DOHH2 (cell line): ENCODE measurements around the gene RANGAP1.
"Not testable (repeated sequence)": the region's sequence is repeated elsewhere in the genome, so short reads cannot be mapped to it uniquely, and the experiment has no call there.

Source experiments
- H3F3A ChIP-seq: fragments of 200-600 bp; sonication (generic), shearing (Covaris generic); 2 replicates; pipeline ENCODE4 v1.6.0; 2016; ENCODE audit warnings: antibody characterized with exemption, mild to moderate bottlenecking; ENCODE audit not compliant: control insufficient read depth, insufficient read depth
- H3K27ac ChIP-seq: fragments of 200-600 bp; sonication (generic); 2 replicates; pipeline ENCODE4 v1.5.1; 2014; ENCODE audit warnings: low read depth, mild to moderate bottlenecking, low read length, moderate library complexity
- H3K27me3 ChIP-seq: fragments of 200-600 bp; sonication (generic); 2 replicates; pipeline ENCODE4 v1.6.1; 2014; ENCODE audit warnings: mild to moderate bottlenecking, low read length, mixed read lengths; ENCODE audit not compliant: control insufficient read depth
- H3K36me3 ChIP-seq: fragments of 200-600 bp; sonication (generic); 2 replicates; pipeline ENCODE4 v1.6.1; 2014; ENCODE audit warnings: mild to moderate bottlenecking, low read length, moderate library complexity, mixed read lengths; ENCODE audit not compliant: control insufficient read depth
- H3K4me1 ChIP-seq: fragments of 200-600 bp; sonication (generic); 2 replicates; pipeline ENCODE4 v1.6.1; 2014; ENCODE audit warnings: mild to moderate bottlenecking, low read length, mixed read lengths; ENCODE audit not compliant: control insufficient read depth
- H3K4me2 ChIP-seq: fragments of 200-600 bp; sonication (generic); 2 replicates; pipeline ENCODE4 v1.6.0; 2014; ENCODE audit warnings: mild to moderate bottlenecking, low read length, moderate library complexity
- H3K4me3 ChIP-seq: fragments of 200-600 bp; sonication (generic); 2 replicates; pipeline ENCODE4 v1.5.1; 2014; ENCODE audit warnings: mild to moderate bottlenecking, low read length, mixed read lengths
- H3K79me2 ChIP-seq: fragments of 200-600 bp; sonication (generic); 2 replicates; pipeline ENCODE4 v1.6.1; 2014; ENCODE audit warnings: mild to moderate bottlenecking, low read length, mixed read lengths; ENCODE audit not compliant: control insufficient read depth
- H3K9me2 ChIP-seq: fragments of 200-600 bp; sonication (generic); replicated peaks from 2 replicates; pipeline ENCODE4 v1.6.1; 2014; ENCODE audit warnings: mild to moderate bottlenecking, low read length, mixed read lengths; ENCODE audit not compliant: control insufficient read depth
- H3K9me3 ChIP-seq: fragments of 200-600 bp; sonication (generic); 2 replicates; pipeline ENCODE4 v1.6.1; 2014; ENCODE audit warnings: antibody characterized with exemption, low read length, mixed read lengths; ENCODE audit not compliant: control insufficient read depth, insufficient read depth
- H4K20me1 ChIP-seq: fragments of 200-600 bp; sonication (generic); 2 replicates; pipeline ENCODE4 v1.6.0; 2014; ENCODE audit warnings: low read depth, mild to moderate bottlenecking, antibody characterized with exemption, low read length, moderate library complexity; ENCODE audit not compliant: control insufficient read depth, insufficient read depth
- EZH2phosphoT487 ChIP-seq: fragments of 200-600 bp; sonication (generic); IDR thresholded peaks from 2 replicates; pipeline ENCODE4 v1.6.1; 2017; ENCODE audit warnings: borderline replicate concordance, mild to moderate bottlenecking, antibody characterized with exemption, low read length, moderate library complexity, mixed read lengths
- TF ChIP-seq, protein P1 (sequence below): fragments of 200-600 bp; sonication (generic); IDR thresholded peaks from one replicate; pipeline ENCODE4 v1.5.1; 2014; ENCODE audit warnings: antibody characterized with exemption, mild to moderate bottlenecking, low read depth, low read length; ENCODE audit not compliant: poor library complexity, severe bottlenecking

RANGAP1 gene

DNA sequence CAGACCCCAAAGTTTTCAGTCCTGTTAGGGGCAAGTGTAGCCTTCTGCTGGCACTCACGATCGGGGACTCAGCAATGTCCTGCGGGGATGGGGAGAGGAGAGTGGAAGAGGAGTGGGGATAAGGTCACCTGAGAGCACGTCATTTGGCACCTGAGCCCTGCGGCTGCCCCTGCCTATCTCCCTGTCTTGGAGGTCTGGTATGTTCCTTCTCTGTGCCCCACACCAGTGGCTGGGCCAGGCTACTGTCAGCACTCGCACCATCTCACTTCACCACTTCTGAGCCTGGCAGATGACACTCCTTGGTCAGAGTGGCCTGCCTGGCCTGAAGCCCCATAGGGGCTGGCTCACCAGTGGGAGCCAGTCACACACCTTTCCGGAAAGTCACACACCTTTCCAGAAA, 25.1 kb downstream of the RANGAP1 start:
- TF ChIP-seq, protein P1, sequence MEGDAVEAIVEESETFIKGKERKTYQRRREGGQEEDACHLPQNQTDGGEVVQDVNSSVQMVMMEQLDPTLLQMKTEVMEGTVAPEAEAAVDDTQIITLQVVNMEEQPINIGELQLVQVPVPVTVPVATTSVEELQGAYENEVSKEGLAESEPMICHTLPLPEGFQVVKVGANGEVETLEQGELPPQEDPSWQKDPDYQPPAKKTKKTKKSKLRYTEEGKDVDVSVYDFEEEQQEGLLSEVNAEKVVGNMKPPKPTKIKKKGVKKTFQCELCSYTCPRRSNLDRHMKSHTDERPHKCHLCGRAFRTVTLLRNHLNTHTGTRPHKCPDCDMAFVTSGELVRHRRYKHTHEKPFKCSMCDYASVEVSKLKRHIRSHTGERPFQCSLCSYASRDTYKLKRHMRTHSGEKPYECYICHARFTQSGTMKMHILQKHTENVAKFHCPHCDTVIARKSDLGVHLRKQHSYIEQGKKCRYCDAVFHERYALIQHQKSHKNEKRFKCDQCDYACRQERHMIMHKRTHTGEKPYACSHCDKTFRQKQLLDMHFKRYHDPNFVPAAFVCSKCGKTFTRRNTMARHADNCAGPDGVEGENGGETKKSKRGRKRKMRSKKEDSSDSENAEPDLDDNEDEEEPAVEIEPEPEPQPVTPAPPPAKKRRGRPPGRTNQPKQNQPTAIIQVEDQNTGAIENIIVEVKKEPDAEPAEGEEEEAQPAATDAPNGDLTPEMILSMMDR = no peak
- TF ChIP-seq EZH2phosphoT487 = no peak
- H3F3A ChIP-seq = no peaks in the 10 kb centered on the region
- no peaks in the 10 kb centered on the region for H3K27me3 ChIP-seq
- no peak overlapping the region for H3K4me3 ChIP-seq
- no peak overlapping the region for H3K27ac ChIP-seq
- H3K9me2 ChIP-seq = no peaks in the 10 kb centered on the region
- H3K4me2 ChIP-seq = no peak overlapping the region
- H3K79me2 ChIP-seq = no peaks in the 10 kb centered on the region; the same call in none of the 2 replicates
- H3K36me3 ChIP-seq = peaks cover 95% of the 10 kb centered on the region
- H4K20me1 ChIP-seq = no peaks in the 10 kb centered on the region
- no peaks in the 10 kb centered on the region for H3K4me1 ChIP-seq
- H3K9me3 ChIP-seq = no peaks in the 10 kb centered on the region

GRCh38 chr22:41259756-41260155, 26.2 kb downstream of the RANGAP1 start:
- H3K36me3 ChIP-seq = peaks cover 96% of the 10 kb centered on the region
- H3K9me3 ChIP-seq = not testable (repeated sequence)

DNA sequence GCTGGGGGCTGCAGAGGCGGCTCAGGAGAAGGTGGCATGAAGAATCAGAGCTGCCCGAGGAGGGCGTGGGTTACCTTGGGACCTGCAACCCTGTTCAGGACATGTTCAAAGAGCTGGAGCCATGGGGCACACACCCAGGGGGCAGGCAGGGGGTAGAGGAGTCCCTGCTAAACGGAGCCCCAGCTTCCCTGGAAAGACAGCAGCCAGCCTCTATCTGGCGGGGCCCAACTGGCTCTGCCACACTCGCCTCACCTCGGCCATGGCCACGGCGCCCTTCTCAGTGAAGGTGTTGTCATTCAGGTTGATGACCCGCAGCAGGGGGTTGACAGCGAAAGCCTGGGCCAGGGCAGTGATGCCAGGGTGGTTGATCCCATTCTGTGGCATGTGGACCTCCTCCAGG, 28.3 kb downstream of the RANGAP1 start:
- H3K79me2 ChIP-seq = no peaks in the 10 kb centered on the region; the same call in 1 of the 2 replicates
- no peak overlapping the region for H3K4me2 ChIP-seq
- H3K27ac ChIP-seq = no peak overlapping the region
- H3F3A ChIP-seq = no peaks in the 10 kb centered on the region
- no peaks in the 10 kb centered on the region for H3K4me1 ChIP-seq
- no peaks in the 10 kb centered on the region for H4K20me1 ChIP-seq
- no peak for TF ChIP-seq EZH2phosphoT487
- TF ChIP-seq, protein P1 = no peak
- no peak overlapping the region for H3K4me3 ChIP-seq
- no peaks in the 10 kb centered on the region for H3K9me3 ChIP-seq
- peaks cover 94% of the 10 kb centered on the region for H3K36me3 ChIP-seq
- no peaks in the 10 kb centered on the region for H3K9me2 ChIP-seq
- no peaks in the 10 kb centered on the region for H3K27me3 ChIP-seq

More at GRCh38 chr22:41259756-41260155, 26.2 kb downstream of the RANGAP1 start:
- not testable (repeated sequence) for H3K27me3 ChIP-seq, H3K4me3 ChIP-seq, H3K4me1 ChIP-seq, H3K4me2 ChIP-seq, H3K9me2 ChIP-seq, H4K20me1 ChIP-seq, H3K79me2 ChIP-seq, H3F3A ChIP-seq, H3K27ac ChIP-seq

GRCh38 chr22:41256254-41257253, 29.4 kb downstream of the RANGAP1 start:
- Histone ChIP-seq H3K9me3 (no peaks in the 10 kb centered on the region), H3K9me2 (no peaks in the 10 kb centered on the region)

More at GRCh38 chr22:41256254-41257253, 29.4 kb downstream of the RANGAP1 start:
- Histone ChIP-seq H3F3A (no peaks in the 10 kb centered on the region), H3K4me3 (no peak overlapping the region), H3K4me2 (no peak overlapping the region), H3K27me3 (no peaks in the 10 kb centered on the region), H3K27ac (no peak overlapping the region), H3K79me2 (no peaks in the 10 kb centered on the region), H3K4me1 (no peaks in the 10 kb centered on the region), H4K20me1 (no peaks in the 10 kb centered on the region), H3K36me3 (peaks cover 90% of the 10 kb centered on the region)
- TF ChIP-seq EZH2phosphoT487 = no peak
- TF ChIP-seq, protein P1 = no peak
